Embryonic facial prominence (tissue), 1 donor: ENCODE results near the gene HOXB6.

Source experiments
- DNase-seq: peaks from one replicate; pipeline ENCODE4 v3.0.0-alpha.2; 2016; ENCODE audit errors: extremely low spot score

The HOXB6 gene

DNA sequence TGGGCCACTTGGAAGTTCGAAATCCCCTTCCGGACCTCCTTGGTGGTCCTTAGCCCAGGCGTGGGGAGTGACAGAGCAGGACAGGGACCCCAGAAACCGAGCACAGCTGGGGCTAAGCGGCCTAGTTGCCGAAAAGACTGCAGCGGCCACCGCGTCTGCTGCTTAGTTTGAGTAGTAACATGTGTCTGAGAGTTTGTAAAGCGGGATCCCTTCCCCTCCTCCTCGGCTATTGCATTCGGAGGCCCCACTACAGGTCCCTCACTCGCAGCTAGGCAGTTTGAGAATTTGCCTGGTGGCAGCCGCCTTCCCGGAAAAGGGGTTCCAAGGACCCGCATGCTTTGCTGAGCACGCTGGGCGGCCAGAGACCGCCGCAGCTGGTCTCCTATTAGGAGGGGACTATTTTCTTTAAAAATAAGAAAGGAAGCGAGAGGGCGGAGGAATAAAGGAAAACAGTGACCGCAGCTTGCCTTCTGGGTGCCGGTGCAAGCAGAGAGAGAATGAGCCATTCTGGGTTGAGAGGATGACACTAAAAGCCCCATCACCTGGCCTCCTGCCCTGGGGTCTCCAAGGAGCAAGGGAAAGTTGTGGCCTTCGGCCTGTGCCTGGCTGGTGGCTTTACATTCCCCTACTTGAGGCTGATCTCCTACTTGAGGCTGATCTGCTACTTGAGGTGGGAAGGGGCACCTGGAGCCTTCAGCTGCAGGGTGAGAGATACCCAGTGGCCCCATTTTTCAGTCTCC is 10.1 kb downstream of the HOXB6 start:
- no peak for DNase-seq

DNA sequence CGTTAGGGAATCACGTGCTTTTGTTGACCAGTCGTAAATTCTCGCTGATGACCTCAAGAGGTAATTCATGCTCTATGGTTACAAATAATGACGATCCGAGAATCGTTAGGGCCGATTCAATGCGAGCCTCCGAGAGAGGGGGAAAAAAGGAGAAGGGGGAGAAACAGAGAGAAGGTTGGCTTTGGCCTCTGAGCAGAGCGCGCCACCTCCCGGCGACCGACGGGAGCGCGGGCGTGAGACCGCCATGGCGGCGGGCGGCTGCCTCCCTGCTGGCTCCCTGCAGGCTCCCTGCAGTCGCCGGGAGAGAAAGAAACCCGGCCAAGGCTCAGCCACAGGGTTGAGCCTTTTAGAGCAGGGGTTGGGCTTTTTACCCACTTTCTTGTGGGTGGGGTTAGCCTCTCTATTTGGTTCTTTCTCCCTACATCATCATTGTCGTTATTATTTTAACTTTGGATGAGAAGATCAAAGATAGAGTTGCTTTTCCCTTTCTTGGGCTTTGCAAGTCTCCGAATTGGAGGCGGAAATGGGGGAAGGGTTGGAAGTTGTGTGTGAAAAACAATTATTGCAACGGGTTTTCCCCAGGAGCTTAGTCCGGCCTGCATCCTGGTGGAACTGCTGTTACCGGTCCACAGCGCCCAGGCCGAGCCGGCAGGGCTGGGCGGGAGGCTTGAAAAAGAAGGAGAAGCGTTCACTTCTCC is 10.8 kb downstream of the HOXB6 start:
- no peak for DNase-seq

DNA sequence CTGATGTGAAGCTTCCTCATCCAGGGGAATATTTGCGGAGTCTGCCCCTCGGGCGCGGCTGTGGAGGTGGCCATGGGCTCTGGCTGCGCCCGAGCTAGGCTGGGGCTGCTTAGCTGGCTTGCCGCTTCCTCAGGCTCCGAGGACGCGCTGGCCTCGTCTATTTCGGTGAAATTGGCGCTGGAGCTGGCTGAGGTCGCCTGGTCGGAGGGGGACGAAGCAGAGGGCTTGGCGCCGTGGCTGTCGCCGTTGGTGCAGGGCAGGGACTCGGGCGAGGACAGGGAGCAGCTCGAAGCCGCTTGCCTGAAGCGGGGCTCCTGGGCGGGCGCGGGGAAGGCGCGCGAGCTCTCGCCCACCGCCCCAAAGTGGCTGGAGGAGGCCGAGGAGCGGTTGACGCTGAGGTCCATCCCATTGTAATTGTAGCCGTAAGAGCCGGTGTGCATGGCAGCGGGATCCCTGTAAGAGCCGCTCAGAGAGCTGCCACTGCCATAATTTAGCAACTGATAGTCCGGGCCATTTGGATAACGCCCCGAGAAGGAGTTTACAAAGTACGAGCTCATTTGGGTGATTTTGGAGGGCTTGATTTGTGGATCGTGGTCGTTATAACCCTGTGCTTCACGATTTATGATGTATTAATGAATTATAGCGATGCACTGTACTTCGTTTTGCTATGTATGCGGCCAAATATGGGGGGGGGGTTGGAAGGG is 11.5 kb downstream of the HOXB6 start, which contains the start of gene HOXB5:
Gene HOXB5, minus strand, starts transcription at position 654 of the 704 bp plus-strand sequence. Its CDS starts 97 bp downstream, at position 557.
- DNase-seq, result no peak

DNA sequence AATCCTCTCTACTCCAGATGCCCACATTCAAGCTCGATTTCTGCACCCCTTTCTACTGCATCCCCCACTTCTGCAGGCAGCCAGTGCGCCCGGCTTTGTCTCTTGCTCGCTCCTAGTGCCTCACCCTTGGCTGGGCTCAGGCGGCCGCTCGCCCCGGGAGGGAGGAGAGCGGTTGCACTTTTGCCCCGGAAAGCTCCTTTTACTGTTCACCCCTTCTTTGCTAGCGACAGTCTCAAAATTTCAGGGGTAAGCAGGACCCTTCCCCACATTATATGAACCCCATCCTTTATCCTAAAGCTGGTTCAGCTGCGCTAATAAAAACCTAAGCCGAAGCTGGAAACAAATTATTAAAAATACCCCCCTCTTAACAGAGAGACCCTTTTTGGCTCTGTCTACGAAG is 12.2 kb downstream of the HOXB6 start:
- no peak for DNase-seq

DNA sequence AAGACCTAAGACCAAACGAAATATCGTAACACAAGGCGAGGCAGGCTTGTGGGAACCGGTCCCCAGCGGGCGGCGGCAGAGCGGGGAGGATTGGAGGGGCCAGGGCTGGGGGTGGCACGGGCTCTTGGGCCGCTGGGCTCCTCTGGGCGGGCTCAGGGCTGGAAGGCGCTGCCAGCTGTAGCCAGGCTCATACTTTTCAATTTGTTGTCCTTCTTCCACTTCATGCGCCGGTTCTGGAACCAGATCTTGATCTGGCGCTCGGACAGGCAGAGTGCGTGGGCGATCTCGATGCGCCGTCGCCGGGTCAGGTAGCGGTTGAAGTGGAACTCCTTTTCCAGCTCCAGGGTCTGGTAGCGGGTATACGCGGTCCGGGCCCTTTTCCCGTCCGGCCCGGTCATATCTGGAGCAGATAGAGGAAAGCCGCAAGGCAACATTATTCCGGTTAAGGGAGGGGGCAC is 12.7 kb downstream of the HOXB6 start:
- DNase-seq, result no peak

DNA sequence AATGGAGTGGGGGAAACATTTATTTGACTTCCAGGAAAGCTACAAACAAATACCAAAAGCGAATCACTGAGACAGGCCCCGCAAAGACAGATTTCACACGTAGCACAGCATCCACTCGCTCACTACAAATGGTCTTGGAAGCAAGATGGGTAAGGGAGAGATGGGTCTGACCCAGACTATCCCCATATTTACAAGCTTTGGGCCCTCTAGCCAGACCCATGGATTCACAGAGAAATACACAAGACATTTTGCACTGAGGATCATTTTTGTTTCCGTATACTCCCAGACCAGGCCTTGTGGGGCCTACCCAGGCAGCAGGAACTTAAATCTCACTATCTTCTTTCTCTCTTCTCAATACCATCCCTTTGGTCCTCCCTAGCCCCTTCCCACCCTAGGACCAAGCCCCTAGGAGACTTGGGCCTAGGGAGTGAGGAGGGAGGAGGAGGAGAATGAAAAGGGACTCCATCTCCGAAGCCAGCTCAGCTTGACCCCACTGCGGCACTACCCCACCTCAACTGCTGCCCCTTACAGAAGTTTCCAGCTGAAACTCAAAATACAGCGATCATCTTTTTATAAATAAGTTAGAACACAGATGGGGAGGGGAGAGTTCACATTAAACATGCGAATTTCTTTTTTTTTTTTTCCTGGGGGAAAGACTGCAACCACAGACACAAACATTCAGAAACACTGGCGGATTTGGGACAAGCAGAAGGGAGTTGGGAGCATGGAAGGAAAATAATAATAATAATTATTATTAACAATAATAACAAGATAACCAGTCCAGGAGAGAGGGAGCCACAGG is 13.3 kb downstream of the HOXB6 start:
- no peak for DNase-seq

DNA sequence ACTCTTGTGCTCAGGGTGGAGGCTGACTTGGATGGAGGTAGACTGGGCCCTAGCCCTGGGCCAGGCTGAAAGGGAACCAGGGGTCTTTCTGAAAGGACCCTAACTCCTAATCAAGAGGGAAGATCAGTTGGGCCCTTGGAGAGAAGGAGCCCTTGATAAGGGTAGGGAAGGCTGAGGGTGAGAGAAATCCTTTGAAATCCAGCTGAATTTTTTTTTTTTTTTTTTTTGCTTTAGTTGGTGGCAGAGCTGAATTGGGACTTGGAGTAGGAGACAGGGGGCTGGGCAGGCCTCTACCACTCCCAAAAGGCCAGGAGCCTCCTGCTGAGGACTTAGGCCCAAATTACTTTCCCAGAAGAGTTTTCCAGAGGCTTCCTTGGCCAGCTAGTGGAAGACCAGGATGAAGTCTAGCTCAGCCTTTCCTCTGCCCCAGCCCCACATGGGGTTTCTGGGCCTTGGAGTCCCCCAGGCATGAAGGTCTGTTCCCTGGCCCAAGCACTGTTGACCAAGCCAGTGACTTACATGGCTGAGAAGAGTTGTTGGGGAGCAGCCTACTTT is 14.1 kb downstream of the HOXB6 start:
- DNase-seq, result no peak

DNA sequence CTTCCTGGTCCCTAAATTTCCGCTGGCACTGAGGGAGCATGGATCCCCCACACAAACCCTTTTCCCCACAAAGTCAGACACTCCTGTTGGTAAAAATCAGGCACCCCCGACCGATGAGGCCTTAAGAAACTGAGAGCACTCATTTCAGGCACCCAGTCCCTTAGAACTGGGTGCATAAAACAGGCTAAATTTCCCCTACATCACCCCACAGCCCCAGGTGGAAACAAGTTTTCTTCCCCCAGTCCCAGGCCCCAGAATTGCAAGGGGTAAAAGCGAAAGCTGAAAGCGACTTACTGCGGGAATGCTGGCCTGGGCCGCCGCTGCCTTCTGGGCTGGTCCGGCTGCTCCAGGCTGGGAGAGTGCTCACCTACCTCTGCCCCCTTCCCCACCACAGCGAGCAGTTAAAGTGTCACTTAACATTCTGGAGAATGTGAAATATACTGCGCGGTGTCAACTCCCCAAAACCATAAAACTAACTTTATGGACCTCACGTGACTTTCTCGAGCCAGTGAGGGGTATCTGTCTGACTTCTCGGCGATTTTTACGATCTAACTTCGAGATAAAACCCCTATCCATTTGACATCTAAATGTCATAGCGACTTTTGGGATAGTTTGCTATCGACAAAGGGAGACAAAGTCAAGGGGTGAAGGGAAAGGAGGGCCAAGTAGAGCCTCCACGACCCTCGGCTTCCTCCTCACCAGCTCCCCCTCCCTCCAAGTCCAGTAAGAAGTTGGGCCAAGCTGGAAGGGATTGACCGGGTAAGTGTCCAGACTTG is 14.8 kb downstream of the HOXB6 start, which contains the start of gene HOXB3:
Gene HOXB3, minus strand, starts transcription at position 411 of the 776 bp plus-strand sequence. CDS start 37,767 bp downstream, outside the sequence.
- DNase-seq, result no peak

DNA sequence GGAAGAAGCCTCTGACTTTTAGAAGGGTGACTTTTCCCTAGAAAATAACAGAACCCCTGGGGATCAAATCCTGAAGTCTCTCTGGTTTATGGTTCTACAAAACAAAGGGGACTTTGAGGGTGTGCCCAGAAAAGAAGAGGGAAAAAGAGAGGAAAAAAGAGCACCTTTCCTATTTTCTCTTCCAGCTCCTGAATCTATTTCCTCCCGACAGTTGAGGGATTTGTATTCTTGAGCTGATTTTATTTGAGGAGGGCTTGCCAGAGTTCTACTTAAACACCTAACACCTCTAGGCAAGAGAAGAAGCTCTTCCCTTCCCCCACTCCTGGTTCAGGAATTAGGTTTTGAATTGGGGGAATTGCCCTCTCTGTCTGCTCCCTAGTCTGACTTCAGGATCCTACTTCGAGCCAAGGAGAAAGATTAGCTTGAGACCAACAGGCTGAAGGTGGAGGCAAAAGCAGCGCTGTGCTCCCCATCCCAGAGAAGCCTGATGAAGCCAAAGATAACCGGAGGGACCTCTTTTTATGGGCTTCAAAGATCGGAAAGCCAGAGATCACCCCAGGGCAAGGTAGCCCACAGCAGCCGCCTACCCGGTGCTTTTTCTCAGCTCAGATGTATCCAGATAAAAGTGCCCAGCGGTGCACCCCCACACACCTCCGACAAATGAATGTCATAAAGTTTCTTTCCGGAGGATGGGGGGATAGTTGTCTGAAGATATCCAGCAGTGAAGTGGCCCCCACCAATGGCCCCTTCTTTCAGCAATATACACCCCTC is 15.5 kb downstream of the HOXB6 start:
- DNase-seq, result no peak

DNA sequence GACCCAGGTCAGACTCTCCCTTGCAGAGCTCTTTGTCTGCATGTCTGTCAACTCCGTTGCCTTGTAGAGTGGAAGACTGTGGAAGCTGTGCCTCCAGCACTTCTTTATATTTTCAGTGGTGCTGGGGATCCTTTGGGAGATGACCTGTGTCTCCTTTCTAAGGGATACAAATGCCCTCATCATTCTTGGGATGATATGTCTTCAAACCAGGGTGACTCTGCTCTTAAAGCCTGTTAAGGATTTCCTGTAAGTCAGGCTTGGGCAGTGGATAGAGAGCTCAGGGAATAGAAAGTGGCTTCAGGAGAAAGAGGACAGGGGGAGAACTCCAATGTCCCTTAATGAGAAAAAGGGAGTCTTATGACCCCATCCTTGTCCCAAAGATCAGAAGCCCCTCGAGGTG is 16.3 kb downstream of the HOXB6 start:
- no peak for DNase-seq

DNA sequence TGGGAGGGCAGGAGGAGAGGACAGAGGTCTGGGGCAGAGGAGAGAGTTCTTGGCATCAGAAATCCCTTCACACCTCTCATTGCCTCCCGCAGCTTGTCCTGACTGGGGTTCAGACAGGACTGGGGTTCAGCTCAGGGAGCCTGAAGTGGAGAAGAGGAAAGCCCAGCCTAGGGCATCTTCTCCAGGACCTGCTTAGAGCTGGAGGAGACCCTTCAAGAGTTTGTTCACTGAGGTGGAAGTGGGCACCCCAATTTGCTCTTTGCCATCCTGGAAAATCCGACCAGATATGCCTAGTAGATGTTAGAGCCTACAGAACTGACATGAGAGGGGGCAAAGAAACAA is 16.7 kb downstream of the HOXB6 start:
- DNase-seq, result no peak

DNA sequence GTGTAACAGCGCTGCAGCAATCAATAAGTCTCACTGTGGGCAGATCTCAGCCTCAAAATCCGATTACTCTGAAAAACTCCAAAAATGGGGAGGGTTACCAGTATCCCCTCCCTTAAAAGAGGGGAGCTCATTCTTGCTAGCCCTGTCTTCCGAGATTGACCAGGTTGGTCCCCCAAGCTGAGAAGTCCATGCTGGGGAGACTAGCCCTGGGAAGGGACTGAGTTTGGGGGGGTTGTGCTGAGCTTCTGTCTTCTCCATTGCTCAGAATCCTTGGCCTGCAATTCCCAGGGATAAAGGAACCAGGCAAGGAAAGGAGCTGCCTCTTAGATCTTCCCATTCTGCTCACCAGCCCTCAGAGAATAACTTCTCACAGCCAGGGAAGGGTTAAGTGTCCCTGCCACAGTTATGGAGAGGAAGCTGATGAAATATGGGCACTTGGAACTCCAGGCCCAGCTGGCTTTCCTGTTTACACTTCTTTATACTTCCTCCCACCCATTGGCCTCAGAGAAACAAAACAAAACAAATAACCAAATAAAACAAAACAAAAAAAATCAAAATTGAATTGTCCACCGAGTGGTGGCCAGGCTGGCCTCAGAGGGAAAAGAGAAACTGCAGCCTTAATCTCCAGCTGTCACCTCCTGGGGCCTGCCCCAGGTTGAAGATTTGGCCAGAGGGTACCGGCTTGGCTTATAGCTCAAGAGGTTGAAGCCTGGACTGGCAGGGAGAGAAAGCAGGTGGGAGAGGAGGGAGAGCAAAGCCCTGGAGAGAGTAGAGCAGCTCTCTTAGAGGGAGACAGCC is 17.3 kb downstream of the HOXB6 start:
- no peak for DNase-seq

DNA sequence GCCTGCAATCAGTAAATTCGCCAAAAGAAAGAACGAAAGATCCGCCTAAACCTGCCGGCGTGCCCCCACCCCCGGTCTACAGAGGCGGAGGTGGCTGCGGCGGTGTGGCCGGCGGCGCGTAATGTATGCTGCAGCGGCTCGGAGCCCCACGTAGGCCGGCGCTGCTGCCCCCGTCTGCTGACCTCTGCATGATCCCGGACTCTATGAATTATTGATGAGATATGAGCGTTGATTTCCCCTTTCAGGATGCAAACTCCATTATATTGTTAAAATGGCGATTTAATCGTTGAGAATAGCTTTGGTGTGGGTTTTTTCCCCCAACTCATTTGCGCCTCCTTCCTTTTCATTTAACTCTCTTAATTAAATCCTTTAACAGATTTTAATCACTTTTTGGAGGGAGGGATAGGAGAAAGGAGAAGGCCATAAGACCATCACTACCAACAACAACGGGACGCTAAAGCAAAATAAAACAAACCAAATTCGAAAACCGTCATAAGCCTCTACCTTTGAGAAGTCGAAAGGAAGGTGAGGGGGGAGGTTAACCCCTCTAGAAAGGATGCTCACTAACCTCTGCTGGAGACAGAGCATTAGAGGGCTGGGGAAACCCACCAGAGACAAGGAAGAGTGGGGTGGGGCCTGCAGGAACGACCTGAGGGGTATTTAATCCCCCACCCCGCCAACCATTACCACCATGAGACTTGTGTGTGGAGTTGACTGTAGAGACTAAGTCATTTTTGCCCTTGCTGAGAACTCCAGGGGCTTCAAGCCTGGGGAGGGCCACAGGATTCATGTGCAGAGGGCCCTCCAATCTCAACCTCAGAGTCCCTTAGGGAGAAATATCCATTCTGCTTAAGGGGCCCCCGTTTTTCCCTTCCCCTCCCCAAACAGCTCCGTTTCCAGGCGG is 18.2 kb downstream of the HOXB6 start:
- DNase-seq, result no peak

DNA sequence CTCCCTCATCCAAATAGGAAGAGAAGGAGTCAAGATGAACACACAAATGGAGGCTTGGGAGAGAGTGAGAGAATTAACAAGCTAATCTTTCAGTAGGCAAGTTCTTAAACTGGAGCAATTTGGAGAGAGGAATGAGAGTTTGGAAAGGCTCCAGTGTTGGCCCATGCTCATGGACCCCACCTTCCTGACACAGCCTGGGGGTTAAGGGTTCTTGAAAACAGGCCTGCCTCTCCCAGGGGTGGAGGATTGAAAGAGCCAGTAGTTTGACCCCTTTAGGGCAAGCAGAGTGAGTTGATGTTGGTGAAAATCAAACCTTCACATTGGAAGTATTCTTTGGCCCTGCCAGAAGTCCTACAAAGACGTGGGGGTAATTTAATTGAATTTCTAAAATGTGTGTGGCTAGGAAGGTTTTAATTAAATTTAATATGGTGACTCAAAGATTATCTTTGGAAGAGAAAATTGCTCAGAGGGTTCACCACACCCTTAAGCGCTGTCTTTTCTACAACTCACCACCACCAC is 20.5 kb downstream of the HOXB6 start:
- DNase-seq, result no peak

DNA sequence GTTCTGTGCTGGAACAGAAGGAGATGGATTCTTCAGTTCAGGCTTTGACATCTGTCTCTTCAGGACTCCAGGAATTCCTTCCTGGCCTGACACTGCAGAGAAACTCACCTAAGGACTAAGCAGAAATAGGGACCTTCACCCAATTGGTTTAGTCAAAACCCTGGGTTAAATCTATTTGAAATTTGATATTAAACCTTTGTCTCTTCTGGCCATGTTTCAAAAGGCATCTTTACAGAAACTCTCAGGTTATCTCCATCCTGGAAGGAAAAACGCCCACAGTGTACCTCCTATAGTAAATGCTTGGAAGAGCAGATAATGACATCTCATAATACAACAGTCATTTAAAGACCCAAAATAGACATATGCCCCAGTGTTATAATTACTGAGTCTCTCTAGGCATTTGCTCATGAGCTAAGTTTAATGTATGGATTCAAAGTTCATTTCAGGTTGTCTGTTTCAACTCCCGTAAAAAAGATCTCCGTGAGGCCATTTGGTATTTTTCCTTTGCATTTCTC is 21.0 kb downstream of the HOXB6 start:
- DNase-seq, result no peak

DNA sequence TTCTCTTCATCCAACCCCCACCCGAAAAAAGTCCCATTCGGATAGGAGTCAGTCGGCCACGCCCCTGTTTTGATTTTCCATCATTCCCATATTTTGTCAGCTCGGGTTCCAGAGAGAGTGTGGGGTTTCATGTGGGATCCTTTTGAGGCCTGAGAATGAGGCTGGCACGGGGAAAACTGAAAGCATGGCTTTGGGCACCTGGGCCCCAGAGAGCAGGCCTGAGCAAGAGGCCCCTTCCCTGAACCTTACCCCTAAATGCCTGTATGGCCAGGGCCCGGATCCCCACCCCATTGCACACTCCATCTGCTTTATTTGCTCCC is 22.1 kb downstream of the HOXB6 start:
- DNase-seq, result no peak

DNA sequence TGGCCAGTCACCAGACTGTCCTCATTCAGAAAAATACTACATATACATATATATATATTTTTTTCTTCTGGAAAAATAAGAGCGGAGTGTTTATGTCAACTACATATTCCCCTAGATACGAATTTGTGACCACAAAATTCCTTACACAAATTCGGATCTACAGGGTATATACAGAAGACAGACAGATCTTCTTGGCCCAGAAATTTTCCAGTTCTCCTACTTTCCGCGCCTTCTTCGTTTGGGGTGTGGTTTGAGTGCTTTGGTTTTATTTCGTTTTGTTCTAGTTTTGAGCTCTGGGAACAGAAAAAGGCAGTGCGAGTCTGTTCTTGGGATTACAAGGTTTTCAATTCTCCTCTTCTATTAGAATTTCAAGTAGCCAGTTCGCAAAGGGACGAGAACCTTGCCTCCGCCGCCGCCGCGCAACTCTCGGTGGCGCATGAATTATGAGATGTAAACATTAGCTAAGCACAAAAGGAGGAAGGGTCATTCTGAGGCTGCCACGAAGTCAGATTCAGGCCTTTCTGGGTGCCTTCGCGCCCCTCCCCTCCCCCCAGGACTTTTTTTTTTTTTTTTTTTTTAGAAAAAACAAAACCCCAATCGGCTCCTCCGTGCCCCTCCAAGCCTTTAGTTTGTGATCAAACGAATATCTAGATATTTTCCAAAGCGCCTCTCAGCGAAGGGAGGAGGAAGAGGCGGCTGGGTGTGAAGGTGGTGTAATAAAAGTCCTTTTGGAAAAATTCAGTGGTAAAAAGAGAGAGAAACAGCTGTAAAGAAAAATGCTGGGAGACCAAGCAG is 24.8 kb downstream of the HOXB6 start:
- no peak for DNase-seq
